SKM-1 treated with dmso at 0.1 percent for 144 hours (cell line): ENCODE results near the gene CA12.

Experiments used
- DNase-seq: peaks from one replicate; lab custom pipeline; 2025; ENCODE audit not compliant: unreplicated experiment; lab: John Stamatoyannopoulos, UW

Gene CA12

DNA sequence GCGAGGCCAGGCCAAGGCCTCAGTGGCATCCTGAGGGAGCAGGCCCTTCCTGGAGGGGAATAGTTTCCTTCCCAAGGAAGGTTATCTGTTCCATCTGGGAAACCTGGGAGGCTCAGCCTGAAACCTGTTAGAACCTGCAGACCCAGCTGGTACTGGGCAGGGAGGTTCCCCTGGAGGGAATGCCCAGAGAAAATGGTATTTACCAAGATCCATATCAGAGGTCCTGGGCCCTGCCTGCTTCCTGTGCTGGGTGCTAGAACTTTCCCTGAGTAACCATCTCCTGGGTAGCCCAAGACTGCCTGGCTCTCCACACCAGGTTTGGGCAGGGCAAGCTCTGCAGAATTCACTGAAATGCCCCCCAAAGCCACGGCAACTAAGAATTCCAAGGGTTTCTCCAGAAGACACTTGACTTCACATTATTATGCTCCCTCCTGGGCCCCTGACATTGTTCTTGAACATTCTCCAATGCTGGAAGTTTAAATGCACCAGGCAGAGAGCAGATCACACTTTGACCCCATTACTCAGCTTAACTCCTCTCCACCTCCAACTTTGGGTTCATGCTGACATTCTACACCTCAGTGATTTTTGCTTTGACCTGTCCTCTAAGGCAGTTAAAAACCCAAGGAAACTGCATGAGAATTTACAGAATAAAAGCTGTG, 2.0 kb downstream of the CA12 start:
- no peak for DNase-seq

DNA sequence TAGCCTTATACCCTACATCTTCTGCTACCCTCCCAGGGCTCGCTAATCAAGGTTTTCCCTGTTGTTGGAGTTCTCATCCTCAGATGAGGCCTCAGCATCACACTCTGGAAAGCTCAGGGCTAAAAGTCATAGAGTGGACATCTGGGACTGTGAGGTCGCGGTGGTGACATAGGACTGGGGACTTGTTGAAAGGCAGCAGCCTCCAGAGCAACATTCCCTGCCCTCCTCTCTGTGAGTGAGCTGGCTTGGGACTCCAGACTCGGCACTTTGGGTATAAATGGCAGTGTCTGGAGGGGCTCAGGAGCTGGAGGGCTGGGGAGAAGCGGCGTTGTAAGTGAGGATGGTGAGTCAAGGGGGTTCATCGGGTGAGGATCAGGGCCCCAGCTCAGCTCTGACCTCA, 2.7 kb downstream of the CA12 start:
- no peak for DNase-seq

DNA sequence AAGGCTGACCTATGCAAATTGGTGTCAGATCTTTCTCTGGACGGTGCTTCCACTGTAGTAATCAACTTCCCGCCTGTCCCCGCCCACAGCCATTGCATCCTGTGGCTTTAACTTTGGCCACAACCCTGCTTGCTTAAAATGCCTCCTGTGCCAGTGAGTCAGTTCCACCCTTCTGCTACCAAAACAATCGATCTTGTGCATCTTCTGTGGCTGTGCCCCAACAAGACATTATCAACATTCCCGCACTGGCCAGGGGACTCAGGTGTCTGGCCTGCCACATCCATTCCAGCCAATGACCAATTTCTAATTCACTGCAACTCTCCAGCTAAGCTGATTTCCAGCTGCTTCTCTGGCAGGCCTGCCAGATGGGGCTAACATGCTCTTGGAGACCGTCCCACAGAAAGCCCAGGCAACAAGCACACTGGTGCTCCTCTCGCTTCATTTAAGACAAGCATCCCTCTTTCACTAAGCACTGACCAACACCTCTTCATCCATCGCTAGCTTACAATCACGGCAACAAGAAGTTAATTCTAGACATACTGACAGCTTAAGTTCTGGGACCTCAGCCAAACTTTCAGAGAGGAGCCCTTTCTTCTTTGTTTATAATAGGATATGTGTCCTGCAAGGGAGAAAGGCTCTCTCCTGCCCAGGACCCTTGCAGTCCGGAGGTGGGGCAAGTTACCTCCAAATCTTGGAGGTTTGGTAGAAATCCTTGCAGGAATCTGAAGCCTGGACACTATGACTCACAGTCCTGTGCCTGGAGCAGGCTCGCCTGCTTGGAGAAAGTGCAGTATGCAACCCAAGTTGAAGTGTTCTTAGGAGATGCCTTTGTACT, 6.7 kb downstream of the CA12 start:
- DNase-seq, result peak; percentile 72

DNA sequence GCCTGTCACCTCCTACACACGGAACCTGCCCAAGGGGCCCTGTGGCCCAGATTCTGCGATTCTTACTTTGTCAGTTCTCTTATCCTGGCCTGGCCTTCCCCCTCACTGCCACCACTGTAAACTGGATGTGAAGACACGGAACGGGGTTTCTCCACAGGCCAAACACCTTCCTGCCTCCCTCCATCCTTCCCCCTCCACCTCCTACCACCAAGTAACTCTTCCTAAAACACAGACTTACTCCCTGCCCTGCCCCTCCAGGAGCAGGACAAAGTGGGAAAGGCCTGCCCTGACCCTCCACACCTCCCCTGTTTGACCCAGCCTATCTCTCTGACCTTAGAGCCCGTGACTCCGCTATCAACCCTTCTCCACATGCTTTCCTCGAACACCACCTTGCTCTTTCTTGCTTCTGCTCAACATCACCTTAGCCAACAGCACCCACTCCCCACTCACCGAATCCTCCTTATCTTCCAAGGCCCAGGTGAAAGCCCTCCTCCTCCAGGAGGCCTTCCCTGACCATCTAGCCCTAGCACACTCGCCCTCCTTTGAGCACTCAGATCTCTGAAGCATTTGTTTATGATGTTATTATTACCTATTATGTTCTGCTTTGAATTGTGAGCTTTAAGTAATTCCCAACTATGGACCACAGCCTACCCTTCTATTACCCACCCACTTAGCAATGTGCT, 7.6 kb downstream of the CA12 start:
- DNase-seq, result no peak

DNA sequence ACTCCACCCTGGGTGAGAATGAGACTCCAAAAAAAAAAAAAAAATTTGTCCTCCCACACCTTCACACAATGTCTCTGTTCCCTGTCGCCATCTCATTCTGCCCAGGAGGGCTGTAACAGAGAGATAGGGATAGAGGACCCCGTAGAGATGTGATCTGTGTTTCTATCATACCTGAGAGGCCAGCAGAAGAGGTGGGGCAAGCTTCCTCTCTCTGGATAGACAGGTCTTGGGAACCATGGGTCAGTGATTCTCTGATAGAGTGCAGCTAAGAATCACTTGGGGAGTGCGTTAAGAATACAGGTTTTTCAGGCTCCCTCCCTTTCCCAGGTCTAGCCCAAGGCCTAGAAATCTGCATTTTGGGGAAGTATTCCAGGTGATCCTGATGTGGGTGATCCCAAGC, 8.3 kb downstream of the CA12 start:
- no peak for DNase-seq

DNA sequence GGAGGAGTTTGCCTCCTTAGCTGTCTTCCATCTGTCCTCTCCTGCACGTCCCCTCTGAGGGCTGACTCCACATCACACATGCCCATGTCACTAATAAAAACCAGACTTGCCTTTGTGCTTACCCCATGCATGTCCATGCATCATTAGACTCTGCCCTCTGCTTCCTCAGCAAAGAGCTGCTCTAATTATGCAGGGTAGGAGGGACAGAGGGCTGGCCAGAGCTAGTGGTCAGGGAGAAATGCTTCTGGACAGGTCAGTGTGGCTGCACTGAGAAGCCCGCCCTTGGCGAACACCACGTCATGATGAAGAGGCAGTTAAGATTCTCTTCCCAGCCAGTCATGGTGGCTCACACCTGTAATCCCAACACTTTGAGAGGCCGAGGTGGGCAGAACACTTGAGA, 8.9 kb downstream of the CA12 start:
- DNase-seq, result no peak

DNA sequence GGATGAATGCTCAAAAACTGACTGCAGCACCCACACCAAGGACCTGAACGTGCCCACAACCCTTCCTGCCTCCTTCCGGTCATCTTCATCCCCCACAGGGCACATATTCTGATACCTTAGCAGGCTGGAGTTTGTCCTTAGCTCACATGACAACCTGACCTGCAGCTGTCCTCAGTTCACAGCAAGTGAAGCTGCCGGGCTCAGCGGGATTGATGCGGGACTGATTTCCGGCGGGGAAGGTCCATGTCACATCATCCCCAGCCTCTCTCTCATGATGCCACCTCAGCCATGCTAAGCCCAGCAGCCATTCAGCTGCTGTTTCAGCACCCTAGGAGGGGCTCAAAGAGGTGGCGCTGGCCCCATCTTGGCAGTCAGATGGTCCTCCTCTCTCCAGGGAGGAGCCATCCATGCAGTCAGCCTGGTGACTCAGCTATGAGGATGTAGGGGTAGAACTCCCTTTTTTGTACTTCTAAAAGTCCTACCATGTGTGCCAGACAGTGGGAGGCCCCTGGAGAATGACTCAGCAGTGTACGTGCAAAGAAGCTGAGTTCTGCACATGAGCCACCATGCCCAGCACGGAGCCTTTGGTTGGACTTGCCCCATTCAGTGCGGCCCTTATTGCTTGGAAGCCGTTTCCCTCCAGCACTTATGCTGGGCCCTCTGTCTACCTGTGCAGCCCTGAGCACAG, 9.5 kb downstream of the CA12 start:
- no peak for DNase-seq

DNA sequence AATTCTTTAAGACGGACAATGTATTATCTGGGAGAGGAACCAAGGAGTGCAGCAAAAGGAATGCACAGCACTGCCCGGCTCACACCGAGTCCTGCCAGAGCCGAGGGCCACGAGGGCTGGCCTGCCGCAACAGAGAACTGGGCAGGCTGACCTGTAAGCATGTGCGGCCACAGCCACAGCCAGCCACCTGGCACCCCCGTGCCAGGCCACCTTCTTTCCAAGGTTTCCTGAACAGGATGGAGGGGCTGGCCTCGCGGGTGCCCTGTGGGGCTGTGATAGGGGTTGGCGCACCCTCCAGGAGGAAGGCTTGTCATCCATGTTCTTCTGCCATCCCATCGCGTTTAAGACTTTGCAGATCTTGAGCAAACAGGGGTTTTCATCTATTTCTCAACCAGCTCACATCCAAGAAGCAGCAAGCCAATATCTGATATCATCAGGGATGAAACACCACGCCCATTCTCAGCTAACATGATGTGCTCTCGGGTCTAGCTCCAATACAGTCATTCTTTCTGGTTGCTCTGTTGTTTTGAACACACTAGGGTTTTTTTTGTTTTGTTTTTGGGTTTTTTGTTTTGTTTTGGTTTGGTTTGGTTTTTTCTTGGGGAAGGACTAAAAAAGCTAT, 10.2 kb downstream of the CA12 start:
- no peak for DNase-seq

DNA sequence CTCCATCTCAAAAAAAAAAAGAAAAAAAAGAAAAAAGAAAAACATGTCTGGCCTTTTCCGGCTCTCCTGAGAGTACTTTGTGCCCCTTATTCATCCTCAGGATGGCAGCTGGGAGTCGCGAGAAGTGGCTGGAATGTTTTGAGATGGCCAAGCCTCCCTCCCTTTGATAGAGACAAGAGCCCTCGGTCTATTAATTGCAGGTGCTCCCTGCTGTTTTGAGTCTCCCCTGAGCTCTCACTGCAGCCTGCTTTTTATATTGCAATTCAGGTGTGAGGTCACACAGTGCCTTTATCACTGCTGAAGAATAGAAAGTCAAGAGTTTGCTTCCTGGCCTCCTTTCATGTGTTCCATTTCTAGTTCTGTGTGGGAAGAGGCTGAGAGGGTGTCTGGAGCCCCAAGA, 10.9 kb downstream of the CA12 start:
- DNase-seq, result no peak

DNA sequence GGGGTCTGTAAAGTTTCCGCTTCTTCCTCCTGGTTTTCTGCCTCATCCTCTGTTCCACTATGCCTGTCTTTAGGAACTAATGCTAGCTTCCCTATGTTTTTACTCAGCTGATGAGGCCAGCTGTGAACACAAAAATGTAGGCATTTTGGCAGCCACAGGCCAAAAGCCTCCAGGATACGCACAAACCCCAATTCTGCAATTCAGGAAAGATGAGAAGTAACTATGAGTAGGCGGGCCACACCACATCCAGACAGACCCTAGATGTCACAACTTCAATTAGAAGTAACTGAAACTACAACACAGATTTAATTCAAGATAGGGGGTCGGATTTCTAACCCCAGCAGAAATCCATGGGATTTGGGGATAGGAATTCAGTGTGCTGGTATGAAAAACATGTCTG, 11.9 kb downstream of the CA12 start:
- DNase-seq, result no peak

DNA sequence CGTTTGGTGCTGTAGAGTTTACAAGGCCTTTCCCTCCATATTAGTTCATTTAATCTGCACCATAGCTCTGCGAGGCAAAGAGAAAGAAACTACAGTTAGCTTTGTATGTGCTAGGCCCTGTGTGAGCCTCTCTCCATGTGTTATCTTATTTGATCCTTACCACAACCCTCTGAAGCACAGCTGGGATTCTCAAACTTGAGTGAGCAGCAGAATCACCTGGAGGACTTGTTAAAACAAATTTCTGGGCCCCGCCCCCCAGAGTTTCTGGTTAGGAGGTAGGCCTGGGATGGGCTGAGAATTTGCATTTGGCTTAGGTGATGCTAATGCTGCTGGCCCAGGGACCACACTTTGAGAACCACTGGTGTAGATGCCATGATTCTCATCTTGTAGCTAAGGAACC, 12.3 kb downstream of the CA12 start:
- no peak for DNase-seq

DNA sequence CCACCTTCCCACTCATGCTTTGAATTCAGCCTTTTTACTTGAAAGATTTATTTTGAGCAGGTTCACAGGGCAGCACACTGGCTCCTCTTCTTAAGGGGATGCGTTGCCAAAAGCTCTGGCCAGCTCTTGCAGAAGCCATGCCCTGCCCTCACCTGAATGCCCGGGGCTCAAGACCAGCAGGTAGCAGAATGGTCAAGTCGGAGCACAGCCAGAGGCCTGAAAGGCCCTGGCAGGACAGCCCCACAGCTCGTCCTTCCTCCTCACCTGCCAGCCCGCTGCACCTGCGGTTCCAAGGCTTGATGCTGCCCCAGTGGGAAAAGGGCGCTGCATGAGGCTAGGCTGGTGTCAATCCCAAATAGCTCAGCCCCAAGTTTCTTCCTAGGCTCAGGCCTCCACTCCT, 13.1 kb downstream of the CA12 start:
- no peak for DNase-seq

DNA sequence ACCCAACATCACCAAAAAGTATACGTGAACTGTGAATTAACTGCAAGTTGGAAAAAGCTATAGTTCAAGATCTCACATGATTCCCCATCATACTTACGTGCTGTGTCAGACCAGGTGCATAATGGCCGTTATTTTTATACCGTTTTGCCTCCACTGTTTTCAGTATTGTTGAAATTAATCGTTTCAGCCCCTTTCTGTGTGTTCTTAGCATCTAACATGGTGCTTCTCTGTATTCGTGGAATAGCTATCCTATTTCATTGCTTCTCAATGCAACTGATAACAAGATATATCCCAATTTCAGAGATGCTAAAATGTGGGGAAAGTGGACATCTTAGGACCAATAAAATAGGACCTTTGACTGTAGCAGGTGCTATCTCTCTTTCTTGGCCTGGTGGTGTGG, 13.7 kb downstream of the CA12 start:
- DNase-seq, result no peak

DNA sequence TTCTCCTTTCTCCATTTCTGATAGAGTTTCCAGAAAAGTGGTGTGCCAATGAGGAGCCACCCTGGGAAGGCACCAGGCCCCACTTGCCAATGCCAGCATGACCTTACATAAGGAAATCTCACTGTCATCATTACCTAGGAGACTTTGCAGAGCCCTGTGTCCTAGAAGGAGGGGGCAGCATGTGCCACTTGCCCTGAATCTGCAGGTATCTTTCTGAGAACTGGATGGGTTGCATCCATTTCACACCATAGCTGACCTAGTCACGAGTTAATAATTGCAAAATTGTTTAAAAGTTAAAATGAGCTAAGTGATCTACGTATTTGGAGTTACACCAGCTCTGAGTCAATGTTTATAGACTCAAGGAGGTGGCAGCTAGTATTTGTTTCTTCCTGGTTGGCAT, 14.3 kb downstream of the CA12 start:
- no peak for DNase-seq

DNA sequence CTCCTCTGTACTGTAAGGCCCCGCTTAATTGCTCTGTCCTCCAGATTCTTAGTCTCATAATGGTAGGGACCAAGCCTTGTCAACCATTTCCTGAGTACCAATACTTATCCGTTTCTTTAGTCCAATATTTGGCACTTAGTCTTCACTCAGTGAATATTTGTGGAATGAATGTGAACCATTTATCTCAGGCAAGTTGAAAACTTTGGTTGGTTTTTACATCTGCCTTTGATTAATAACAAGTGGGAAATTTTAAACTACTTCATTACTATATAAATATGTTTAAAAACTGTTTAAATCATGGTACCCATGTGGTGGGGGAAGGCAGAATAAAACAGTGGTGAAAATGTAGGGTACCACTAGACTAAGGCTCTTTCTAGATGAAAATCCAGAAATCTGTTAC, 15.2 kb downstream of the CA12 start:
- DNase-seq, result no peak

DNA sequence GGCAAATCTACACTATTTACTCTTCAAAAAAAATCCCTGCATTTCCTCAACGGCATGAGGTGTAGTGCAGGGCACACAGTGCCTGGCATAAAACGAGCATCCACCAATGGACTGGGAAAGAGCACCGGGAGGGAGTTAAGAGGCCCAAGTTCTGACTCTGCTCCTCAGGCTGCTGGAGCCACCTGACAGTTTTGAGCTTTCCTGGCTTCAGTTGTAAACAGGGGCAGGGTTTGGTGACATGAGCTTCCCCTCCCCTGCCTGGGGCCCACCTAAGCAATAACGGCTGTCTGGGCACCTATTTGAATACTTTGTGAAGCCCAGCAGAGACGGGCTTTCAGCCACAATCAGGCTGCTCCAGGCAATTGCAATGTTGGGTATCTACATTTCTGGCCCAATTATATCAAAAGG, 16.4 kb downstream of the CA12 start:
- DNase-seq, result no peak

DNA sequence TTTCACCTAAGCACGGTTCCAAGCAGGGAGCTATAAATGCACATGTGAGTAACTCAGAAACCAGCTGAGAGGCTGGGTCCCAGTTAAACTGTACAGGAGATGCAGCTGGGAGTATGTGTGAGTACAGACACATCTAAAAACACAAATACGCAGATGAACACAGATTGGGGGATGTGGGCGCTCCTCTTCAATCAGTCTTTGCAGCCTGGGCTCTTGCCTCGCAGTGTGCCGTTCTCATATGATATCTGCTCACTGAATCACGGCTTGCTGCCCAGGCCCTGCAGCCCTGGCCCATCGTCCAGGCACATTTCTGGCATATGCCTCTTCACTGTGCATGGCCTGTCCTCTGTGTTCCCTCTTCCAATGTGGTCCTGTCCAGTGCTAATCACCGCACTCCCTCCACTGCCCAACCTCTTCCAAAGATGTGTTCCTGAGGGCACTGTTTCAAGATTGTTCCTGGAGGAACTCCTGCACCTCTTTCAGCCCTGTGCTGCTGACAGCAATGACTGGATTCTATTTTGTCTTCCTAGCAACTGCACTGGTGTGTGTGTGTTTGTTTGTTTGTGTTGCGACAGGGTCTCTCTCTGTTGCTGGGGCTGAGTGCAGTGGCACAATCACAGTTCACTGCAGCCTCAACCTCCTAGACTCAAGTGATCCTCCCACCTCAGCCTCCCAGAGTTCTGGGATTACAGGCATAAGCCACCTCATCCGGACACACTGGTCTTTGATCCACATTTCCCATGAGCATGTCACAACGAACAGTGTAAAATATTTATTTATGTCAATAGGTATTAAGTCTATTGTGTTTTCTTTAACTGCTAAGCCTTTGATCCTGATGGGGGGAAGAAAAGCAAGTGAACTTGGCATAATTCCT, 17.0 kb downstream of the CA12 start:
- no peak for DNase-seq

DNA sequence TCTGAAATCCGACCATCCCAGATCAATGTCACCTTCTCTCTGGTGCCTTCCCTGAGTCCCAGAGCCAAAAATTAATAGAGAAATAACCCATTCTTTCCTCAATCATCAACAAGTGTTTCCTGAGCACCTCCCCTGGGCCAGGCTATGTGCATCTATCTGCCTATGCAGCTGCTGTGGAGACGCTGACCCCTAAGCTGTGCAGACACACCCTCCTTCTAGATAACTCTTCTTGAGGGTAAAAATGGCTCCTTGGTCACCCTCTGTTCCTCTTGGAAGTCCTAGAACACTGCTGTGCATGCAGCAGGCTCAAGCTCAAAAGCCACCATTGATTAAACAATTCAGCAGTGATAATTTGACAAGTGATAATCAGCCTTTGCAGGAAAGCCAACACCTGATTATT, 18.4 kb downstream of the CA12 start:
- DNase-seq, result no peak

DNA sequence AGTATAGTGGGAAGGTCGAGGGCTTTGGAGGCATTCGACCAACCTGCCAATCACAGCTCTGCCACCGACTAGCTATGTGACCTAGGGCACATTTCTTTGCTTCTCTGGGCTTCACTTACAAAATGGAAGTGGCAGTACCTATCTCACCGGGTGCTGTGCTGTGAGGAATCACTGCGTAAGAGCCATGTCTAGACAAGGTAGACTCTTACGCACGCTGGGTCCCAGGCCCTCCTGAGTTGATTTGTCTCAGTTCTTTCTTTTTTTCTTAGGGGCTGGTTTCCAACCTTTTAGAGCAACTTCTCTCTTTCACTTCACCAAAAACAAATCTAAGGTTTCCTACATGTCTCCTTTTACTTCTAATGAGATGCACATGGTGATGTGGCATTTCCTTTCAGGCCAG, 18.8 kb downstream of the CA12 start:
- no peak for DNase-seq

DNA sequence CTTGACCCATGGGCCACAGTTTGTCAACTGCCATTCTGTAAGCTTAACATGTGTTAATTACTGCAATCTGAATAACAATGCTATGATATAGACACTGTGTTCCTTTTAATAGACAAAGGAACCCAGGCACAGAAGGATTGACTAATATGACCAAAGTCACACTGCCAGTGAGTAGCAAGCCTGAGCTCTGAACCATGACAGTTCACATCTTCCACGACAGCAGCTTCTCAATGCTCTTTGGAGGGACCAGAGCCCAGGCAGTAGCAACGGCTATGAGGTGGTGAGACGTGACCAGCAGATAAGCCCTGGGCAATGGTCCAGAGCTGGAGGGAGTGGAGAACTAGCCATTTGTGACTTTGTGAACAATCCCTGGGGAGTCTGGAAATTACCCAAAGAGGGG, 19.4 kb downstream of the CA12 start:
- DNase-seq, result no peak
